Measurements from ENCODE around the gene TYW5.

TYW5 gene

DNA sequence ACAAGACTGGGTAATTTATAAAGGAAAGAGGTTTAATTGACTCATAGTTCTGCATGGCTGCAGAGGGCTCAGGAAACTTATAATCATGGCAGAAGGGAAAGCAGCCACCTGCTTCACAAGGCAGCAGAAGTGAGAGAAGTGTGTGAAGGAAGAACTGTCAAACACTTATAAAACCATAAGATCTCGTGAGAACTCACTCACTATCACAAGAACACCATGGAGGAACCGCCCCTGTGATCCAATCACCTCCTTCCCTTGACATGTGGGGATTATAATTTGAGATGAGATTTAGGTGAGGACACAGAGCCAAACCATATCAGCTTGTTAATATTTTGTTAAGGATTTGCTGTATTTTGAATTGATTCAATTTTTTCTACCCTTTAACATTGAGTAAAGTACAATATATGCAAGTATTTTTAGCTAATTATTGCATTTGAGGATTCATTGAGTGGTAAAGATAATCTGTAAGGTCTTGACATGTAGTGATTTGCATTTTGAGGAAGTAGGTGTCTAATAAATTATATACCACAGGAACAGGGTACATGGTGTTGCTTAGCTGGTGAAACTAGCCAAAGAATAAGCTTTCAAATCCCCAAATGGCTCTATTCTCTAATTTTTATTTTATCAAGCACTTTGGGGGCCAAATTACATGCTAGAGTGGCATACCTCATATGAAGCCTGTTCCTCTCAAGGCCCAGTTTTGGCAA, 48.1 kb downstream of the TYW5 start:
- no peak for DNase-seq (ENCODE audit: low read depth in 1 of 2, low spot score in 1 of 2)
- H3K27me3 ChIP-seq (ENCODE audit: insufficient read depth, poor library complexity, severe bottlenecking) = no peaks in the 10 kb centered on the region
- TF ChIP-seq POLR2AphosphoS5 (IDR thresholded peaks at IDR 0.05; ENCODE audit: low read depth) = no peak
- TF ChIP-seq SPI1 (IDR thresholded peaks at IDR 0.05; ENCODE audit: borderline replicate concordance, low read depth) = no peak
- TF ChIP-seq, protein P1, sequence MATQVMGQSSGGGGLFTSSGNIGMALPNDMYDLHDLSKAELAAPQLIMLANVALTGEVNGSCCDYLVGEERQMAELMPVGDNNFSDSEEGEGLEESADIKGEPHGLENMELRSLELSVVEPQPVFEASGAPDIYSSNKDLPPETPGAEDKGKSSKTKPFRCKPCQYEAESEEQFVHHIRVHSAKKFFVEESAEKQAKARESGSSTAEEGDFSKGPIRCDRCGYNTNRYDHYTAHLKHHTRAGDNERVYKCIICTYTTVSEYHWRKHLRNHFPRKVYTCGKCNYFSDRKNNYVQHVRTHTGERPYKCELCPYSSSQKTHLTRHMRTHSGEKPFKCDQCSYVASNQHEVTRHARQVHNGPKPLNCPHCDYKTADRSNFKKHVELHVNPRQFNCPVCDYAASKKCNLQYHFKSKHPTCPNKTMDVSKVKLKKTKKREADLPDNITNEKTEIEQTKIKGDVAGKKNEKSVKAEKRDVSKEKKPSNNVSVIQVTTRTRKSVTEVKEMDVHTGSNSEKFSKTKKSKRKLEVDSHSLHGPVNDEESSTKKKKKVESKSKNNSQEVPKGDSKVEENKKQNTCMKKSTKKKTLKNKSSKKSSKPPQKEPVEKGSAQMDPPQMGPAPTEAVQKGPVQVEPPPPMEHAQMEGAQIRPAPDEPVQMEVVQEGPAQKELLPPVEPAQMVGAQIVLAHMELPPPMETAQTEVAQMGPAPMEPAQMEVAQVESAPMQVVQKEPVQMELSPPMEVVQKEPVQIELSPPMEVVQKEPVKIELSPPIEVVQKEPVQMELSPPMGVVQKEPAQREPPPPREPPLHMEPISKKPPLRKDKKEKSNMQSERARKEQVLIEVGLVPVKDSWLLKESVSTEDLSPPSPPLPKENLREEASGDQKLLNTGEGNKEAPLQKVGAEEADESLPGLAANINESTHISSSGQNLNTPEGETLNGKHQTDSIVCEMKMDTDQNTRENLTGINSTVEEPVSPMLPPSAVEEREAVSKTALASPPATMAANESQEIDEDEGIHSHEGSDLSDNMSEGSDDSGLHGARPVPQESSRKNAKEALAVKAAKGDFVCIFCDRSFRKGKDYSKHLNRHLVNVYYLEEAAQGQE (IDR thresholded peaks at IDR 0.05; ENCODE audit: insufficient replicate concordance, low read depth) = no peak
- no peak for TF ChIP-seq GABPA (IDR thresholded peaks at IDR 0.05; ENCODE audit: low read depth)
- TF ChIP-seq, protein P2, sequence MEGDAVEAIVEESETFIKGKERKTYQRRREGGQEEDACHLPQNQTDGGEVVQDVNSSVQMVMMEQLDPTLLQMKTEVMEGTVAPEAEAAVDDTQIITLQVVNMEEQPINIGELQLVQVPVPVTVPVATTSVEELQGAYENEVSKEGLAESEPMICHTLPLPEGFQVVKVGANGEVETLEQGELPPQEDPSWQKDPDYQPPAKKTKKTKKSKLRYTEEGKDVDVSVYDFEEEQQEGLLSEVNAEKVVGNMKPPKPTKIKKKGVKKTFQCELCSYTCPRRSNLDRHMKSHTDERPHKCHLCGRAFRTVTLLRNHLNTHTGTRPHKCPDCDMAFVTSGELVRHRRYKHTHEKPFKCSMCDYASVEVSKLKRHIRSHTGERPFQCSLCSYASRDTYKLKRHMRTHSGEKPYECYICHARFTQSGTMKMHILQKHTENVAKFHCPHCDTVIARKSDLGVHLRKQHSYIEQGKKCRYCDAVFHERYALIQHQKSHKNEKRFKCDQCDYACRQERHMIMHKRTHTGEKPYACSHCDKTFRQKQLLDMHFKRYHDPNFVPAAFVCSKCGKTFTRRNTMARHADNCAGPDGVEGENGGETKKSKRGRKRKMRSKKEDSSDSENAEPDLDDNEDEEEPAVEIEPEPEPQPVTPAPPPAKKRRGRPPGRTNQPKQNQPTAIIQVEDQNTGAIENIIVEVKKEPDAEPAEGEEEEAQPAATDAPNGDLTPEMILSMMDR (IDR thresholded peaks at IDR 0.05; ENCODE audit: insufficient read depth, low read length) = no peak

DNA sequence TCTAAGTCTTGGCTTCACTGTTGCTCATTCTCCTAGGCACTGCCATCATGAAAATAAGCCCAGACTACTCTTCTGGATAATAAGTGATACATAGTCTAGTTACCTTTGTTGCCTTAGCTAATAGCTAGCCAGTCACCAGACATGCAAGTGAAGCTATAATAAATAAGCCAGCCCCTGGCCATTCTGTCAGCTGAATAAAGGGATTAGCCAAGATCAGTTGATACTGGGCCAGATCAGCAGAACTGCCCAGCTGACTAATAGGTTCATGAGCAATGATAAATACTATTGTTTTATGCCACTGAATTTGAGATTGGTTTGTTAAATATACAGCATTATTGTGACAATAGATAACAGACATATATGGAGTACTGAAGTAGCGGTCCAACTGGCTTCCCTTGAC, 52.2 kb downstream of the TYW5 start:
- TF ChIP-seq POLR2AphosphoS5 (IDR thresholded peaks at IDR 0.05; ENCODE audit: low read depth) = no peak
- Histone ChIP-seq H3K27ac (replicated peaks) (no peak overlapping the region), H3K4me3 (replicated peaks; ENCODE audit: insufficient read depth, low read length) (no peak overlapping the region), H3K27me3 (ENCODE audit: insufficient read depth, poor library complexity, severe bottlenecking) (no peaks in the 10 kb centered on the region)
- DNase-seq (ENCODE audit: low read depth in 1 of 2, low spot score in 1 of 2) = no peak

More for the DNA sequence above, 48.1 kb downstream of the TYW5 start:
- Histone ChIP-seq H3K4me3 (replicated peaks; ENCODE audit: insufficient read depth, low read length) (no peak overlapping the region), H3K27ac (replicated peaks) (no peak overlapping the region)

DNA sequence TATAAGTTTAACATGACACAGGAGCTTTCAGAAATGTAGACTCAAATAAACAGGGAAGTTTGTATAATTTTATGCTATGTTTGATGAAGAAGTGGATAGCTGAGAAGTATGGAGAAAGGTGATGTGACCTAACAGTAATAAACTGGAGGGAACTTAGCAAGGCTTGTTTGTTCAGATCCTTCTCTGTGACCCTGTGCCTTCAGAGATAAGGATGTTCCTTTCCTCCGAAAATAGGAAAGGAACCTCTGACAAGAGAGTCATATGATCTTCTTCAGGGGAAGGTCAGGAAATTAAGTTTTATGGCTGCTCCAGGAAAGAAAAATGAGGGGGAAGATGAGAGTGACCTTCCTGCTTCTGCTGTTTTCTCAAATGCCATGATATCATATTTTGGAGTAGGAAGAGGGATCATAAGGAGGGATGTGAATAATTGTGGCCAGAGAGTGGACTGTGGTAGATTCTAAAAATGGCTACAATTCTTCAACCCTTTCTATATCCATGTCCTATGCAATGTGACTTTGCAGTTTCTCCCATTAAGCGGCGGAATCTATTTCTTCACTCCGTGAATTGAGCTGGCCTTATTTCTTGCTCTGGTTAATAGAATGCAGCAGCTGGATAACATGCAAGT, 52.7 kb downstream of the TYW5 start:
- no peak for DNase-seq (ENCODE audit: low read depth in 1 of 2, low spot score in 1 of 2)
- TF ChIP-seq SPI1 (IDR thresholded peaks at IDR 0.05; ENCODE audit: borderline replicate concordance, low read depth) (no peak), GABPA (IDR thresholded peaks at IDR 0.05; ENCODE audit: low read depth) (no peak)
- H3K27ac ChIP-seq (replicated peaks) = no peak overlapping the region
- H3K4me3 ChIP-seq (replicated peaks; ENCODE audit: insufficient read depth, low read length) = no peak overlapping the region
- no peaks in the 10 kb centered on the region for H3K27me3 ChIP-seq (ENCODE audit: insufficient read depth, poor library complexity, severe bottlenecking)

DNA sequence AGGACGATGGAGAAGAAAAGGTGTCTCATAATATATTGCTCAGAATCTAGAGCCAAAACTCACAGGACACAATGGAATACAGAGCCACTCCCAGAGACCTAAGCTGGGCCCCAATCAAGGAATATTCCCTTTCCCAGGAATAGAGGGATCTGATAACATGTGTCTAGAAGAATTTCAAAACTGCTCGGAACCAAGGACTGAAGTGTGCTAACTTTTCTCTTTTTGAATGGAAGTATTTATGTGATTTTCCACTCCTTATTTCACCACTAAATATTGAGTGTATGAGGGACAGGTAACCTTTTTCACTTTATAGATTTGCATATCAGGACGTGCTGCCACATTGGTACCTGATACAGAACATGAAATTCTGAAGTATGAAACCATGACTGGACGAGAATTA, 53.3 kb downstream of the TYW5 start:
- Histone ChIP-seq H3K27me3 (ENCODE audit: insufficient read depth, poor library complexity, severe bottlenecking) (no peaks in the 10 kb centered on the region), H3K4me3 (replicated peaks; ENCODE audit: insufficient read depth, low read length) (no peak overlapping the region), H3K27ac (replicated peaks) (no peak overlapping the region)
- DNase-seq (ENCODE audit: low read depth in 1 of 2, low spot score in 1 of 2) = no peak
- TF ChIP-seq, protein P2 (IDR thresholded peaks at IDR 0.05; ENCODE audit: insufficient read depth, low read length) = no peak
- TF ChIP-seq, protein P1 (IDR thresholded peaks at IDR 0.05; ENCODE audit: insufficient replicate concordance, low read depth) = no peak
- TF ChIP-seq SPI1 (IDR thresholded peaks at IDR 0.05; ENCODE audit: borderline replicate concordance, low read depth) (no peak), POLR2AphosphoS5 (IDR thresholded peaks at IDR 0.05; ENCODE audit: low read depth) (no peak), GABPA (IDR thresholded peaks at IDR 0.05; ENCODE audit: low read depth) (no peak)
